HEK293 (cell line): ENCODE measurements around the gene SLAMF6.
"Not testable (repeated sequence)": the region's sequence is repeated elsewhere in the genome, so short reads cannot be mapped to it uniquely, and the experiment has no call there.

Source experiments
- GLIS1 ChIP-seq: fragments of 450-650 bp; formaldehyde crosslinking; IDR thresholded peaks from 2 replicates; pipeline ENCODE4 v1.5.1; 2016; ENCODE audit warnings: missing biosample characterization, missing genetic modification characterization
- SP2 ChIP-seq: fragments of 450-650 bp; formaldehyde crosslinking; IDR thresholded peaks from 2 replicates; pipeline ENCODE4 v1.5.1; 2016; ENCODE audit warnings: missing biosample characterization, missing genetic modification characterization
- ZBTB8A ChIP-seq: fragments of 450-650 bp; formaldehyde crosslinking; IDR thresholded peaks from 2 replicates; pipeline ENCODE4 v1.5.1; 2016; ENCODE audit warnings: missing biosample characterization, missing genetic modification characterization
- ZNF138 ChIP-seq: fragments of 450-650 bp; formaldehyde crosslinking; IDR thresholded peaks from 2 replicates; pipeline ENCODE4 v1.5.1; 2016; ENCODE audit warnings: missing biosample characterization, missing genetic modification characterization, borderline replicate concordance
- ZNF223 ChIP-seq: fragments of 450-650 bp; formaldehyde crosslinking; IDR thresholded peaks from 2 replicates; pipeline ENCODE4 v1.5.1; 2016; ENCODE audit warnings: missing biosample characterization, missing genetic modification characterization
- ZNF510 ChIP-seq: fragments of 450-650 bp; formaldehyde crosslinking; IDR thresholded peaks from 2 replicates; pipeline ENCODE4 v1.5.1; 2018; ENCODE audit warnings: mild to moderate bottlenecking, missing genetic modification characterization, missing biosample characterization; ENCODE audit not compliant: insufficient replicate concordance
- TF ChIP-seq, protein P1 (sequence below): fragments of 450-650 bp; formaldehyde crosslinking; IDR thresholded peaks from 2 replicates; pipeline ENCODE4 v1.5.1; 2016; ENCODE audit warnings: missing biosample characterization, missing genetic modification characterization
- TF ChIP-seq, protein P2 (sequence below): fragments of 450-650 bp; formaldehyde crosslinking; IDR thresholded peaks from 2 replicates; pipeline ENCODE4 v1.5.1; 2016; ENCODE audit warnings: missing biosample characterization, missing genetic modification characterization
- TF ChIP-seq, protein P3 (sequence below): fragments of 450-650 bp; formaldehyde crosslinking; optimal IDR thresholded peaks from 2 replicates; pipeline ENCODE3; 2016; ENCODE audit warnings: missing biosample characterization, mild to moderate bottlenecking, missing genetic modification characterization

DNA sequence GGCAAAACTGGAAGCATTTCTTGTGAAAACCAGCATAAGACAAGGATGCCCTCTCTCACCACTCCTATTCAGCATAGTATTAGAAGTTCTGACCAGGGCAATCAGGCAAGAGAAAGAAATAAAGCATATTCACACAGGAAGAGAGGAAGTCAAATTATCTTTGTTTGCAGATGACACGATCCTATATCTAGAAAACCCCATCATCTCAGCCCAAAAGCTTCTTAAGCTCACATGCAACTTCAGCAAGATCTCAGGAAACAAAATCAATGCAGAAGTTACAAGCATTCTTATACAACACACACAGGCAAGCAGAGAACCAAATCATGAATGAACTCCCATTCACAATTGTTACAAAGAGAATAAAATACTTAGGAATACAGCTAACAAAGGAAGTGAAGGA lies 7.1 kb downstream of the SLAMF6 start:
- TF ChIP-seq SP2 (tag by site-specific recombination); ZNF223 (tag by site-specific recombination); GLIS1; ZBTB8A (tag by site-specific recombination); ZNF138 (tag by site-specific recombination); ZNF510: not testable (repeated sequence)
- TF ChIP-seq, protein P1, sequence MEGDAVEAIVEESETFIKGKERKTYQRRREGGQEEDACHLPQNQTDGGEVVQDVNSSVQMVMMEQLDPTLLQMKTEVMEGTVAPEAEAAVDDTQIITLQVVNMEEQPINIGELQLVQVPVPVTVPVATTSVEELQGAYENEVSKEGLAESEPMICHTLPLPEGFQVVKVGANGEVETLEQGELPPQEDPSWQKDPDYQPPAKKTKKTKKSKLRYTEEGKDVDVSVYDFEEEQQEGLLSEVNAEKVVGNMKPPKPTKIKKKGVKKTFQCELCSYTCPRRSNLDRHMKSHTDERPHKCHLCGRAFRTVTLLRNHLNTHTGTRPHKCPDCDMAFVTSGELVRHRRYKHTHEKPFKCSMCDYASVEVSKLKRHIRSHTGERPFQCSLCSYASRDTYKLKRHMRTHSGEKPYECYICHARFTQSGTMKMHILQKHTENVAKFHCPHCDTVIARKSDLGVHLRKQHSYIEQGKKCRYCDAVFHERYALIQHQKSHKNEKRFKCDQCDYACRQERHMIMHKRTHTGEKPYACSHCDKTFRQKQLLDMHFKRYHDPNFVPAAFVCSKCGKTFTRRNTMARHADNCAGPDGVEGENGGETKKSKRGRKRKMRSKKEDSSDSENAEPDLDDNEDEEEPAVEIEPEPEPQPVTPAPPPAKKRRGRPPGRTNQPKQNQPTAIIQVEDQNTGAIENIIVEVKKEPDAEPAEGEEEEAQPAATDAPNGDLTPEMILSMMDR (tag by site-specific recombination), result not testable (repeated sequence)
- TF ChIP-seq, protein P2, sequence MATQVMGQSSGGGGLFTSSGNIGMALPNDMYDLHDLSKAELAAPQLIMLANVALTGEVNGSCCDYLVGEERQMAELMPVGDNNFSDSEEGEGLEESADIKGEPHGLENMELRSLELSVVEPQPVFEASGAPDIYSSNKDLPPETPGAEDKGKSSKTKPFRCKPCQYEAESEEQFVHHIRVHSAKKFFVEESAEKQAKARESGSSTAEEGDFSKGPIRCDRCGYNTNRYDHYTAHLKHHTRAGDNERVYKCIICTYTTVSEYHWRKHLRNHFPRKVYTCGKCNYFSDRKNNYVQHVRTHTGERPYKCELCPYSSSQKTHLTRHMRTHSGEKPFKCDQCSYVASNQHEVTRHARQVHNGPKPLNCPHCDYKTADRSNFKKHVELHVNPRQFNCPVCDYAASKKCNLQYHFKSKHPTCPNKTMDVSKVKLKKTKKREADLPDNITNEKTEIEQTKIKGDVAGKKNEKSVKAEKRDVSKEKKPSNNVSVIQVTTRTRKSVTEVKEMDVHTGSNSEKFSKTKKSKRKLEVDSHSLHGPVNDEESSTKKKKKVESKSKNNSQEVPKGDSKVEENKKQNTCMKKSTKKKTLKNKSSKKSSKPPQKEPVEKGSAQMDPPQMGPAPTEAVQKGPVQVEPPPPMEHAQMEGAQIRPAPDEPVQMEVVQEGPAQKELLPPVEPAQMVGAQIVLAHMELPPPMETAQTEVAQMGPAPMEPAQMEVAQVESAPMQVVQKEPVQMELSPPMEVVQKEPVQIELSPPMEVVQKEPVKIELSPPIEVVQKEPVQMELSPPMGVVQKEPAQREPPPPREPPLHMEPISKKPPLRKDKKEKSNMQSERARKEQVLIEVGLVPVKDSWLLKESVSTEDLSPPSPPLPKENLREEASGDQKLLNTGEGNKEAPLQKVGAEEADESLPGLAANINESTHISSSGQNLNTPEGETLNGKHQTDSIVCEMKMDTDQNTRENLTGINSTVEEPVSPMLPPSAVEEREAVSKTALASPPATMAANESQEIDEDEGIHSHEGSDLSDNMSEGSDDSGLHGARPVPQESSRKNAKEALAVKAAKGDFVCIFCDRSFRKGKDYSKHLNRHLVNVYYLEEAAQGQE (tag by site-specific recombination), result not testable (repeated sequence)
- TF ChIP-seq, protein P3, sequence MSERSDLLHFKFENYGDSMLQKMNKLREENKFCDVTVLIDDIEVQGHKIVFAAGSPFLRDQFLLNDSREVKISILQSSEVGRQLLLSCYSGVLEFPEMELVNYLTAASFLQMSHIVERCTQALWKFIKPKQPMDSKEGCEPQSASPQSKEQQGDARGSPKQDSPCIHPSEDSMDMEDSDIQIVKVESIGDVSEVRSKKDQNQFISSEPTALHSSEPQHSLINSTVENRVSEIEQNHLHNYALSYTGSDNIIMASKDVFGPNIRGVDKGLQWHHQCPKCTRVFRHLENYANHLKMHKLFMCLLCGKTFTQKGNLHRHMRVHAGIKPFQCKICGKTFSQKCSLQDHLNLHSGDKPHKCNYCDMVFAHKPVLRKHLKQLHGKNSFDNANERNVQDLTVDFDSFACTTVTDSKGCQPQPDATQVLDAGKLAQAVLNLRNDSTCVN, result not testable (repeated sequence)
